SU-DHL-6 (cell line): Measurements from ENCODE around the gene CEACAM1.
"Not testable (repeated sequence)": the region's sequence is repeated elsewhere in the genome, so short reads cannot be mapped to it uniquely, and the experiment has no call there.

Experiments used
- H2AFZ ChIP-seq: fragments of 200-600 bp; sonication (generic); 2 replicates; pipeline ENCODE4 v1.6.1; 2014; ENCODE audit warnings: low read depth, mild to moderate bottlenecking, moderate library complexity, mixed read lengths, antibody characterized with exemption, low read length; ENCODE audit not compliant: severe bottlenecking
- H3F3A ChIP-seq: fragments of 200-600 bp; shearing (Covaris generic); 2 replicates; pipeline ENCODE4 v1.6.0; 2016; ENCODE audit warnings: antibody characterized with exemption, mild to moderate bottlenecking; ENCODE audit not compliant: insufficient read depth
- H3K27ac ChIP-seq: fragments of 200-600 bp; sonication (generic); 2 replicates; pipeline ENCODE4 v1.5.1; 2016; ENCODE audit warnings: low read depth, mild to moderate bottlenecking, low read length, moderate library complexity, mixed read lengths
- H3K27me3 ChIP-seq: fragments of 200-600 bp; sonication (generic), shearing (Covaris generic); 2 replicates; pipeline ENCODE4 v1.6.0; 2014; ENCODE audit warnings: mild to moderate bottlenecking, low read length
- H3K36me3 ChIP-seq: fragments of 200-600 bp; sonication (generic); 2 replicates; pipeline ENCODE4 v1.6.1; 2014; ENCODE audit warnings: mild to moderate bottlenecking, low read length, mixed read lengths
- H3K4me2 ChIP-seq: fragments of 300-600, 200-600 bp; shearing (Covaris generic), sonication (generic); 2 replicates; pipeline ENCODE4 v1.6.0; 2014; ENCODE audit warnings: low read length, low read depth, mild to moderate bottlenecking; ENCODE audit not compliant: poor library complexity, severe bottlenecking
- H3K4me3 ChIP-seq: fragments of 200-600 bp; sonication (generic); 2 replicates; pipeline ENCODE4 v1.5.1; 2014; ENCODE audit warnings: antibody characterized with exemption, low read length, mild to moderate bottlenecking, mixed read lengths; ENCODE audit not compliant: insufficient read depth, poor library complexity, severe bottlenecking
- H3K79me2 ChIP-seq: fragments of 200-600 bp; sonication (generic); 2 replicates; pipeline ENCODE4 v1.6.1; 2014; ENCODE audit warnings: mild to moderate bottlenecking, low read length, moderate library complexity; ENCODE audit not compliant: insufficient read depth
- H3K9ac ChIP-seq: fragments of 200-600 bp; sonication (generic); 2 replicates; pipeline ENCODE4 v1.7.0; 2014; ENCODE audit warnings: mild to moderate bottlenecking, low read length
- H3K9me2 ChIP-seq: fragments of 200-600 bp; sonication (generic); replicated peaks from 2 replicates; pipeline ENCODE4 v1.6.1; 2014; ENCODE audit warnings: low read length; ENCODE audit not compliant: insufficient read depth
- H3K9me3 ChIP-seq: fragments of 200-600 bp; sonication (generic); 2 replicates; pipeline ENCODE4 v1.6.1; 2014; ENCODE audit warnings: low read length, mixed read lengths; ENCODE audit not compliant: insufficient read depth
- H4K20me1 ChIP-seq: fragments of 200-600 bp; sonication (generic); 2 replicates; pipeline ENCODE4 v1.6.1; 2014; ENCODE audit warnings: low read depth, mild to moderate bottlenecking, antibody characterized with exemption, low read length, moderate library complexity, mixed read lengths
- CTCF ChIP-seq: fragments of 200-600 bp; sonication (generic); IDR thresholded peaks from one replicate; pipeline ENCODE4 v1.5.1; 2017; ENCODE audit warnings: antibody characterized with exemption, mild to moderate bottlenecking, low read length, moderate library complexity; ENCODE audit not compliant: insufficient read depth, poor library complexity, severe bottlenecking
- EZH2phosphoT487 ChIP-seq: fragments of 200-600 bp; sonication (generic), shearing (Covaris generic); conservative IDR thresholded peaks from 2 replicates; pipeline ENCODE4 v1.6.1; 2018; ENCODE audit warnings: mild to moderate bottlenecking, antibody characterized with exemption, low read length, moderate library complexity, mixed read lengths

The CEACAM1 gene

DNA sequence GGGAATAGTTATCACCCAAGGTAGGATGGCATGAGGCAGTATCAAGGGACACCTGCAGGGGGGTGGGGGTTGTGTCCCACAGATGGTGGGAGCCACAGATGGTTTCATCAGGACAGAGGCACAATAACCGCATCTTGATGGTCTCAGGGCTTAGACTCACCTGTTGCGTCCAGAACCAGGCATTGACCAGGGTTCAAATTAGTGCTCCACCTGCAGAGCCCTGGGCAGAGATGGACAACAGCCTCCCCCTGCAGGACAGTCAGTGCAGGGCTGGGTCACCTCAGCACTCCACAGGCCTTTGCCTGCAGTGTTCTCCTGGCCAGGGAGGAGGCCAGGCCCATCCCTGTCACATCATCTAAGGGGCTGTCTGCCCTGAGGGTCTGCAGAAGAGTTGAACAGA is 14.5 kb upstream of the CEACAM1 start:
- no peaks in the 10 kb centered on the region for H3K36me3 ChIP-seq
- H3K79me2 ChIP-seq: no peaks in the 10 kb centered on the region
- H3K9ac ChIP-seq: no peak overlapping the region
- no peaks in the 10 kb centered on the region for H4K20me1 ChIP-seq
- H3K27ac ChIP-seq: no peak overlapping the region
- TF ChIP-seq EZH2phosphoT487 (no peak), CTCF (no peak)
- no peaks in the 10 kb centered on the region for H3K27me3 ChIP-seq
- H3F3A ChIP-seq: no peaks in the 10 kb centered on the region
- no peaks in the 10 kb centered on the region for H3K9me2 ChIP-seq
- H3K9me3 ChIP-seq: no peaks in the 10 kb centered on the region
- H2AFZ ChIP-seq: no peak overlapping the region
- H3K4me3 ChIP-seq: no peak overlapping the region
- no peak overlapping the region for H3K4me2 ChIP-seq

DNA sequence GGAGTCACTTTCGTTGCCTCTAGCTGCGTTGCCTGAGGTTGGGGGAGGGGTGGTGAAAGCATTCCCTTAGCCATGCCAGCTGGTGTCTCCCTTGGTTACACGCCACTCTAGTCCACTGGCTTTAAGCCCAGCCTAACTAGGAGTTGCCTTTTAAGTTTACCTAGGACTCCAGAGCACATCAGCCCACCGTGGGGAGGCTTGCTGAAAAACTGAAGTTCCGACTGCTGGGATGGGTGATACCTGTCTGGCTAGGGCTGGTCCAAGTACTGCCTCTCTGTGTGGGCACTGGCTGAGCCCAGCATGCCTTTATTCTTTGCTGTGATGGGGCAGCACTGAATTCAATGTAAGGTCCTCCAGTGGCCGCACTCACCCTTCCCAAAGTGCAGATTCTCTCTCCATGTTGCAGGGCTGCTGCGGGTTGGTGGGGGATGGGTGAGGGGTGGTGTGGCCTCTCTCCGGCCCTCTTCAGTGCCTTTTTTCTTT is 11.8 kb upstream of the CEACAM1 start:
- TF ChIP-seq EZH2phosphoT487: no peak
- TF ChIP-seq CTCF: no peak
- Histone ChIP-seq H3K9me2 (no peaks in the 10 kb centered on the region), H3K4me3 (no peak overlapping the region), H3K36me3 (no peaks in the 10 kb centered on the region), H3K27ac (no peak overlapping the region), H3K9me3 (no peaks in the 10 kb centered on the region), H3K9ac (no peak overlapping the region), H3K79me2 (no peaks in the 10 kb centered on the region), H3K4me2 (no peak overlapping the region), H3K27me3 (no peaks in the 10 kb centered on the region), H2AFZ (no peak overlapping the region), H3F3A (no peaks in the 10 kb centered on the region), H4K20me1 (no peaks in the 10 kb centered on the region)

GRCh38 chr19:42538841-42539709 is 10.8 kb upstream of the CEACAM1 start:
- no peaks in the 10 kb centered on the region for H3K79me2 ChIP-seq

DNA sequence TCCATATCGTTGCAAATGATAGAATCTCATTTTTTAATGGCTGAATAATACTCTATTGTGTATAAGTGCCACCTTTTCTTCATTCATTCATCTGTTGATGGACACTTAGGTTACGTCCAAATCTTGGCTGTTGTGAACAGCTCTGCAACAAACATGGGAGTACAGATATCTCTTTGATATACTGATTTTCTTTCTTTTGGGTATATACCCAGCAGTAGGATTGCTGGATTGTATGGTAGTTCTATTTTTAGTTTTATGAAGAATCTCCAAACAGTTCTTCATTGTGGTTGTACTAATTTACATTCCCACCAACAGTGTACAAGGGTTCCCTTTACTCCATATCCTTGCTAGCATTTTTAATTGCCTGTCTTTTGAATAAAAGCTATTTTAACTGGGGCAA is 7.0 kb upstream of the CEACAM1 start:
- not testable (repeated sequence) for H3K9me3 ChIP-seq, H3K9me2 ChIP-seq, H4K20me1 ChIP-seq, H3K27ac ChIP-seq, H3K79me2 ChIP-seq, H3K27me3 ChIP-seq, H3K4me3 ChIP-seq, H3K4me2 ChIP-seq, H2AFZ ChIP-seq, H3K36me3 ChIP-seq, H3K9ac ChIP-seq, H3F3A ChIP-seq

More at GRCh38 chr19:42538841-42539709, 10.8 kb upstream of the CEACAM1 start:
- no peak overlapping the region for H3K9ac ChIP-seq
- no peaks in the 10 kb centered on the region for H4K20me1 ChIP-seq
- no peak overlapping the region for H3K4me3 ChIP-seq
- no peak overlapping the region for H3K27ac ChIP-seq
- H3K9me3 ChIP-seq: no peaks in the 10 kb centered on the region
- no peaks in the 10 kb centered on the region for H3K27me3 ChIP-seq
- no peaks in the 10 kb centered on the region for H3K36me3 ChIP-seq
- no peak overlapping the region for H3K4me2 ChIP-seq
- no peaks in the 10 kb centered on the region for H3K9me2 ChIP-seq
- TF ChIP-seq CTCF (no peak), EZH2phosphoT487 (no peak)
- no peak overlapping the region for H2AFZ ChIP-seq
- no peaks in the 10 kb centered on the region for H3F3A ChIP-seq
